Fibroblast of lung (primary cell): ENCODE results near the gene FADS2. TPM values are rescaled to one million over a fixed set of nuclear protein-coding genes. Genes with fewer than 3 reads are reported as not detected.

Experiments used
- DNase-seq, 2 donors: peaks; one replicate each; pipeline versions ENCODE4 v3.0.0 to v3.0.0-alpha.2; 2010; ENCODE audit warnings: low read depth in 2 of 2
- H2AFZ ChIP-seq: 2 replicates; pipeline ENCODE4 v1.5.1; 2012; ENCODE audit warnings: low read length, control low read depth, inconsistent platforms
- H3K27ac ChIP-seq: 2 replicates; pipeline ENCODE4 v1.5.1; 2011; ENCODE audit warnings: low read length, control low read depth; ENCODE audit not compliant: insufficient read depth
- H3K27me3 ChIP-seq: 2 replicates; pipeline ENCODE4 v1.5.1; 2011; ENCODE audit warnings: mild to moderate bottlenecking, low read length; ENCODE audit not compliant: control insufficient read depth, insufficient read depth
- H3K36me3 ChIP-seq: 2 replicates; pipeline ENCODE4 v1.5.1; 2011; ENCODE audit warnings: low read length; ENCODE audit not compliant: control insufficient read depth, insufficient read depth
- H3K4me1 ChIP-seq: 2 replicates; pipeline ENCODE4 v1.5.1; 2011; ENCODE audit warnings: low read length; ENCODE audit not compliant: control insufficient read depth, insufficient read depth; ENCODE audit errors: extremely low read depth
- H3K4me2 ChIP-seq: 2 replicates; pipeline ENCODE4 v1.5.1; 2011; ENCODE audit warnings: low read length, control low read depth; ENCODE audit not compliant: insufficient read depth; ENCODE audit errors: extremely low read depth
- H3K4me3 ChIP-seq, 4 experiments: fragments of 200-600 bp in 1 of 4; sonication (generic) in 1 of 4; replicated peaks in 1 of 4; 2 replicates each; pipeline ENCODE4 v1.5.1; 2011 to 2016; ENCODE audit warnings: low read length in 4 of 4, low read depth in 3 of 4, mild to moderate bottlenecking in 3 of 4, control low read depth in 2 of 4, inconsistent platforms in 1 of 4, mixed read lengths in 1 of 4; ENCODE audit not compliant: insufficient read depth in 1 of 4; ENCODE audit errors: control extremely low read depth in 1 of 4
- H3K79me2 ChIP-seq: 2 replicates; pipeline ENCODE4 v1.5.1; 2012; ENCODE audit warnings: mild to moderate bottlenecking, low read length, inconsistent platforms; ENCODE audit not compliant: control insufficient read depth, insufficient read depth
- H3K9ac ChIP-seq: 2 replicates; pipeline ENCODE4 v1.5.1; 2011; ENCODE audit warnings: mild to moderate bottlenecking, low read length, control low read depth; ENCODE audit not compliant: insufficient read depth
- H3K9me3 ChIP-seq: 2 replicates; pipeline ENCODE4 v1.5.1; 2012; ENCODE audit warnings: low read depth, low read length; ENCODE audit not compliant: control insufficient read depth, insufficient read depth
- H4K20me1 ChIP-seq: 2 replicates; pipeline ENCODE4 v1.5.1; 2011; ENCODE audit warnings: low read length; ENCODE audit not compliant: control insufficient read depth, insufficient read depth; ENCODE audit errors: extremely low read depth
- CTCF ChIP-seq, 2 donors: IDR thresholded peaks in 1 of 2; conservative IDR thresholded peaks in 1 of 2; 1 replicate in 1 of 2; 2 replicates in 1 of 2; pipeline ENCODE4 v1.5.1; 2011 to 2012; ENCODE audit warnings: low read length in 2 of 2, control low read depth in 1 of 2, inconsistent platforms in 1 of 2, low read depth in 1 of 2, mild to moderate bottlenecking in 1 of 2
- EZH2 ChIP-seq: IDR thresholded peaks from 2 replicates; pipeline ENCODE4 v1.5.1; 2012; ENCODE audit warnings: low read length, control low read depth, mild to moderate bottlenecking; ENCODE audit errors: missing control alignments
- polyA plus RNA-seq, 2 donors: library from polyadenylated mRNA; depleted of rRNA in 1 of 2; stranded (reverse) in 1 of 2; unstranded in 1 of 2; fragments of >200 nt; gene quantifications; 2 replicates each; pipeline ENCODE4 v1.2.1, GENCODE V29; 2011 to 2012; ENCODE audit warnings: missing spikeins in 1 of 2
- total RNA-seq: library from RNA; depleted of rRNA; stranded (reverse); fragments of >200 nt; gene quantifications from 2 replicates; pipeline ENCODE4 v1.2.1, GENCODE V29; 2014

Gene FADS2
- total and polyA plus RNA-seq, 2 donors (not counting 1 experiment from before 2014, with no cell fraction given): 418 to 932 TPM

DNA sequence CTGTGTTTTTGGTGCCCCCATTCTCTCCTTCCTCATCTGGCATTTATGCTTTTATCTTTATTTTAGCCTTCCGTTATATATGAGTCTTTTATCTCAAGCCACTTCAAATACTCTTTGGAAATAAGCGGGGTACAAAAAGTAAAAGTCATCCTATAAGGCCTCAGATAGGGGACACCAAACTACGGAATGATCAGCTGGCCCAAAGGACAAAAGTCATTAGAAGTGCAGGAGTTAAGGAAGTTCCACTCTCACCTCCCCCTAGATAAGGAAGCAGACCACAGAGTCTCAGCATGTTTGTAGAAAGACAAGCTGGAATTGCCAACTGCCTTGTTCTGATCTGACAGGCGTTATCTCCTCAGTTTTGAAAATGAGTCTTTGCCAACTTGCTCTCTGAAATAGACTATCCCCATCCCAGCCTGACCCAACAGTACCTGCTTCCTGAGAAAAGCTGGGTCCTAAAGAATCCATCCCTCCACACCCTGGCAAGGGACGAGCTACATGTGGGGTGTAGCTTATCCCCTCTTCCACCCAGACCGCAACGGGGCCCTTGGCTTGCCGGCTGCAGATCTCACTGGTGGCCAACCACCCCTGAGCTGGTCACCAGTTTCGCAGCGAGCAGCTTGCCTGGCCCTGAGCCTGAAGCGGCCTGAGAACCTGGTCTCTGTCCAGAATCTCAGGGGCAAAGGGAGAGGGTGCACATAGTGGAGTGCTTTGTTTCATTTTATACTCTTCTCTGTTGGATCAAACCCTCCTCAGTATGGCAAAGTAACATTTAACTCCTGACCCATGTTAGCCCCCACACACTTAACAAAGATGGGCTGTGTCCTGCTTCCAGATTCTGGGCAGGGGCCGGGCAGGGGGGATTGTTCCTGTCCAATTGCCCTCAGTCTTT lies 13.8 kb downstream of the FADS2 start:
- DNase-seq: no peak
- Histone ChIP-seq H4K20me1 (no peaks in the 10 kb centered on the region), H3K27me3 (no peaks in the 10 kb centered on the region)

DNA sequence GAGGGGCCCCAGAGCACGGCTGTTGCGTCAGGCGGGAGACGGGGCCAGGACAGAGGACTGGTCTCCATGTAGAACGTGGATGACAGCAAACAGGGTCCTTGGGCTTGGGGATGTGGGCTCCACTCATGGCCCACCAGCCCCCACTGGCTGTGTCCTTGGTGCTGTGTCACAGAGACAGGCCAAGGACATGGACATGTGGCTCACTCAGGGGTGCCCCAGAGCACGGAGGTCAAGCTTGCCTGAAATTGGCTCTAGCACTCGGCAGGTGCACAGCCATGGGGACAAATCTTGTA lies 14.4 kb downstream of the FADS2 start:
- Histone ChIP-seq H4K20me1 (no peaks in the 10 kb centered on the region), H3K36me3 (peaks cover 51% of the 10 kb centered on the region)

More for the DNA sequence above, 13.8 kb downstream of the FADS2 start:
- peaks cover 50% of the 10 kb centered on the region for H3K36me3 ChIP-seq
- no peaks in the 10 kb centered on the region for H3K4me1 ChIP-seq
- TF ChIP-seq EZH2 (no peak), CTCF (conservative IDR thresholded peaks at IDR 0.05 in 1 of 2, IDR thresholded peaks at IDR 0.05 in 1 of 2; ENCODE audit: low read depth in 1 of 2, low read length in 2 of 2) (no peak)
- H3K9ac ChIP-seq: no peak overlapping the region
- H2AFZ ChIP-seq: no peak overlapping the region
- H3K4me2 ChIP-seq: no peak overlapping the region
- H3K4me3 ChIP-seq: no peak overlapping the region
- peaks cover 11% of the 10 kb centered on the region for H3K79me2 ChIP-seq
- H3K27ac ChIP-seq: no peak overlapping the region
- no peaks in the 10 kb centered on the region for H3K9me3 ChIP-seq

More for the DNA sequence above, 14.4 kb downstream of the FADS2 start:
- Histone ChIP-seq H3K9me3 (no peaks in the 10 kb centered on the region), H3K4me3 (no peak overlapping the region), H3K9ac (no peak overlapping the region), H3K79me2 (peaks cover 7% of the 10 kb centered on the region), H3K27ac (no peak overlapping the region), H3K4me2 (no peak overlapping the region), H3K4me1 (no peaks in the 10 kb centered on the region), H2AFZ (no peak overlapping the region), H3K27me3 (no peaks in the 10 kb centered on the region)
- no peak for DNase-seq
- TF ChIP-seq EZH2: no peak
- TF ChIP-seq CTCF (conservative IDR thresholded peaks at IDR 0.05 in 1 of 2, IDR thresholded peaks at IDR 0.05 in 1 of 2; ENCODE audit: low read depth in 1 of 2, low read length in 2 of 2): no peak
